H1 (cell line): ENCODE data around the gene PIP5K1B. TPM values are rescaled to one million over a fixed set of nuclear protein-coding genes. Genes with fewer than 3 reads are reported as not detected.

Experiments
- CHD1 ChIP-seq: IDR thresholded peaks from 2 replicates; pipeline ENCODE4 v1.6.1; 2012; ENCODE audit warnings: low read depth, low read length, improper control_type of control experiment
- EP300 ChIP-seq, 2 experiments: IDR thresholded peaks; 1 replicate in 1 of 2; 2 replicates in 1 of 2; pipeline ENCODE4 v1.6.1; 2011 to 2012; ENCODE audit warnings: low read depth in 2 of 2, low read length in 2 of 2, mild to moderate bottlenecking in 2 of 2, borderline replicate concordance in 1 of 2, inconsistent platforms in 1 of 2, moderate library complexity in 1 of 2
- EZH2 ChIP-seq: fragments of 200-600 bp; sonication (generic); IDR thresholded peaks from 2 replicates; pipeline ENCODE4 v1.7.1; 2012; ENCODE audit warnings: low read depth, mild to moderate bottlenecking, moderate library complexity, low read length, inconsistent platforms; ENCODE audit not compliant: severe bottlenecking
- GABPA ChIP-seq: IDR thresholded peaks from 2 replicates; pipeline ENCODE4 v1.6.1; 2011; ENCODE audit warnings: mild to moderate bottlenecking, low read length, moderate library complexity, borderline replicate concordance; ENCODE audit not compliant: insufficient read depth
- POU5F1 ChIP-seq: IDR thresholded peaks from 2 replicates; pipeline ENCODE4 v1.6.1; 2011; ENCODE audit warnings: low read depth, mild to moderate bottlenecking, low read length, moderate library complexity
- RAD21 ChIP-seq, 2 experiments: IDR thresholded peaks in 1 of 2; conservative IDR thresholded peaks in 1 of 2; 2 replicates each; pipeline ENCODE4 v1.6.1; 2011; ENCODE audit warnings: low read depth in 2 of 2, low read length in 2 of 2, improper control_type of control experiment in 1 of 2, inconsistent platforms in 1 of 2, mild to moderate bottlenecking in 1 of 2, moderate library complexity in 1 of 2
- SRF ChIP-seq: IDR thresholded peaks from 2 replicates; pipeline ENCODE4 v1.6.1; 2011; ENCODE audit warnings: mild to moderate bottlenecking, low read depth, low read length, moderate library complexity
- SUZ12 ChIP-seq: fragments of 200-600 bp; sonication (generic); IDR thresholded peaks from 2 replicates; pipeline ENCODE4 v1.6.1; 2012; ENCODE audit warnings: mild to moderate bottlenecking, inconsistent platforms, low read length, moderate library complexity, mixed read lengths
- TAF7 ChIP-seq: optimal IDR thresholded peaks from 2 replicates; pipeline ENCODE3; 2011; ENCODE audit warnings: low read depth, mild to moderate bottlenecking, inconsistent platforms, low read length, moderate library complexity, borderline replicate concordance
- TBP ChIP-seq: IDR thresholded peaks from 2 replicates; pipeline ENCODE4 v1.6.1; 2011; ENCODE audit warnings: low read depth, low read length, improper control_type of control experiment
- polyA plus RNA-seq, 7 experiments: library from polyadenylated mRNA; depleted of rRNA in 3 of 7; stranded (reverse) in 5 of 7; unstranded in 2 of 7; fragments of >200 nt in 5 of 7; fragments of 200-250 nt in 2 of 7; gene quantifications; 1 replicate in 5 of 7; 2 replicates in 1 of 7; 4 replicates in 1 of 7; pipeline versions ENCODE4 v1.2.1 to v1.2.3, GENCODE V29; 2011 to 2013; ENCODE audit warnings: missing spikeins in 2 of 7, mixed read lengths in 2 of 7
- total RNA-seq: library from RNA; stranded (reverse); fragmentation: NEBNext Ultra II Directional; extraction: Animal tissue kit (Norgen Biotek cat#: 25700); gene quantifications from 2 replicates; pipeline ENCODE4 v1.2.1, GENCODE V29; 2021
- TF ChIP-seq, protein P1 (sequence below): fragments of 300-600 bp; sonication (generic); IDR thresholded peaks from 2 replicates; pipeline ENCODE4 v1.7.1; 2012; ENCODE audit warnings: low read length, moderate library complexity, mild to moderate bottlenecking, inconsistent platforms; ENCODE audit not compliant: insufficient replicate concordance

Gene PIP5K1B
- total and polyA plus RNA-seq, 2 of the 8 experiments (the other 6 are each of a cell fraction or from before 2014, with no cell fraction given), result 4.7 to 7.7 TPM

DNA sequence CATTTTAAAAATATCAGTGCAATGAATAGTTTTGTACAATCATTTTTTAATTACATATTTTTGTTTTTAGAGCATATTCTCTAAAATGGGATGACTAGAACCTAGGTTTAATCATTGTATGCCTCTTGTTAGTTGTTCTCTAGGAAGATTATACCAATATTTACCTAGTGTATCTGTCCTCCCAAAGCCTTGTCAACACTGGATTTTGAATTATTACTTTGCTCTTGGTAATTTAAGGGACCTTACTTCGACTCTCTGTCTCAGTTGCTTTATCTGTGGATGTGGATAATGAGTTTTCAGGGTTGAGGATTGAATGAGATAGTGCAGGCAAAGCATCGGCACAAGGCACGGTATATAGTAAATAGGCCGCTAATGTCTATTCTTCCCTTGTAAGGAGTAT is 10.9 kb upstream of the PIP5K1B start (continued):
- TF ChIP-seq, protein P1, sequence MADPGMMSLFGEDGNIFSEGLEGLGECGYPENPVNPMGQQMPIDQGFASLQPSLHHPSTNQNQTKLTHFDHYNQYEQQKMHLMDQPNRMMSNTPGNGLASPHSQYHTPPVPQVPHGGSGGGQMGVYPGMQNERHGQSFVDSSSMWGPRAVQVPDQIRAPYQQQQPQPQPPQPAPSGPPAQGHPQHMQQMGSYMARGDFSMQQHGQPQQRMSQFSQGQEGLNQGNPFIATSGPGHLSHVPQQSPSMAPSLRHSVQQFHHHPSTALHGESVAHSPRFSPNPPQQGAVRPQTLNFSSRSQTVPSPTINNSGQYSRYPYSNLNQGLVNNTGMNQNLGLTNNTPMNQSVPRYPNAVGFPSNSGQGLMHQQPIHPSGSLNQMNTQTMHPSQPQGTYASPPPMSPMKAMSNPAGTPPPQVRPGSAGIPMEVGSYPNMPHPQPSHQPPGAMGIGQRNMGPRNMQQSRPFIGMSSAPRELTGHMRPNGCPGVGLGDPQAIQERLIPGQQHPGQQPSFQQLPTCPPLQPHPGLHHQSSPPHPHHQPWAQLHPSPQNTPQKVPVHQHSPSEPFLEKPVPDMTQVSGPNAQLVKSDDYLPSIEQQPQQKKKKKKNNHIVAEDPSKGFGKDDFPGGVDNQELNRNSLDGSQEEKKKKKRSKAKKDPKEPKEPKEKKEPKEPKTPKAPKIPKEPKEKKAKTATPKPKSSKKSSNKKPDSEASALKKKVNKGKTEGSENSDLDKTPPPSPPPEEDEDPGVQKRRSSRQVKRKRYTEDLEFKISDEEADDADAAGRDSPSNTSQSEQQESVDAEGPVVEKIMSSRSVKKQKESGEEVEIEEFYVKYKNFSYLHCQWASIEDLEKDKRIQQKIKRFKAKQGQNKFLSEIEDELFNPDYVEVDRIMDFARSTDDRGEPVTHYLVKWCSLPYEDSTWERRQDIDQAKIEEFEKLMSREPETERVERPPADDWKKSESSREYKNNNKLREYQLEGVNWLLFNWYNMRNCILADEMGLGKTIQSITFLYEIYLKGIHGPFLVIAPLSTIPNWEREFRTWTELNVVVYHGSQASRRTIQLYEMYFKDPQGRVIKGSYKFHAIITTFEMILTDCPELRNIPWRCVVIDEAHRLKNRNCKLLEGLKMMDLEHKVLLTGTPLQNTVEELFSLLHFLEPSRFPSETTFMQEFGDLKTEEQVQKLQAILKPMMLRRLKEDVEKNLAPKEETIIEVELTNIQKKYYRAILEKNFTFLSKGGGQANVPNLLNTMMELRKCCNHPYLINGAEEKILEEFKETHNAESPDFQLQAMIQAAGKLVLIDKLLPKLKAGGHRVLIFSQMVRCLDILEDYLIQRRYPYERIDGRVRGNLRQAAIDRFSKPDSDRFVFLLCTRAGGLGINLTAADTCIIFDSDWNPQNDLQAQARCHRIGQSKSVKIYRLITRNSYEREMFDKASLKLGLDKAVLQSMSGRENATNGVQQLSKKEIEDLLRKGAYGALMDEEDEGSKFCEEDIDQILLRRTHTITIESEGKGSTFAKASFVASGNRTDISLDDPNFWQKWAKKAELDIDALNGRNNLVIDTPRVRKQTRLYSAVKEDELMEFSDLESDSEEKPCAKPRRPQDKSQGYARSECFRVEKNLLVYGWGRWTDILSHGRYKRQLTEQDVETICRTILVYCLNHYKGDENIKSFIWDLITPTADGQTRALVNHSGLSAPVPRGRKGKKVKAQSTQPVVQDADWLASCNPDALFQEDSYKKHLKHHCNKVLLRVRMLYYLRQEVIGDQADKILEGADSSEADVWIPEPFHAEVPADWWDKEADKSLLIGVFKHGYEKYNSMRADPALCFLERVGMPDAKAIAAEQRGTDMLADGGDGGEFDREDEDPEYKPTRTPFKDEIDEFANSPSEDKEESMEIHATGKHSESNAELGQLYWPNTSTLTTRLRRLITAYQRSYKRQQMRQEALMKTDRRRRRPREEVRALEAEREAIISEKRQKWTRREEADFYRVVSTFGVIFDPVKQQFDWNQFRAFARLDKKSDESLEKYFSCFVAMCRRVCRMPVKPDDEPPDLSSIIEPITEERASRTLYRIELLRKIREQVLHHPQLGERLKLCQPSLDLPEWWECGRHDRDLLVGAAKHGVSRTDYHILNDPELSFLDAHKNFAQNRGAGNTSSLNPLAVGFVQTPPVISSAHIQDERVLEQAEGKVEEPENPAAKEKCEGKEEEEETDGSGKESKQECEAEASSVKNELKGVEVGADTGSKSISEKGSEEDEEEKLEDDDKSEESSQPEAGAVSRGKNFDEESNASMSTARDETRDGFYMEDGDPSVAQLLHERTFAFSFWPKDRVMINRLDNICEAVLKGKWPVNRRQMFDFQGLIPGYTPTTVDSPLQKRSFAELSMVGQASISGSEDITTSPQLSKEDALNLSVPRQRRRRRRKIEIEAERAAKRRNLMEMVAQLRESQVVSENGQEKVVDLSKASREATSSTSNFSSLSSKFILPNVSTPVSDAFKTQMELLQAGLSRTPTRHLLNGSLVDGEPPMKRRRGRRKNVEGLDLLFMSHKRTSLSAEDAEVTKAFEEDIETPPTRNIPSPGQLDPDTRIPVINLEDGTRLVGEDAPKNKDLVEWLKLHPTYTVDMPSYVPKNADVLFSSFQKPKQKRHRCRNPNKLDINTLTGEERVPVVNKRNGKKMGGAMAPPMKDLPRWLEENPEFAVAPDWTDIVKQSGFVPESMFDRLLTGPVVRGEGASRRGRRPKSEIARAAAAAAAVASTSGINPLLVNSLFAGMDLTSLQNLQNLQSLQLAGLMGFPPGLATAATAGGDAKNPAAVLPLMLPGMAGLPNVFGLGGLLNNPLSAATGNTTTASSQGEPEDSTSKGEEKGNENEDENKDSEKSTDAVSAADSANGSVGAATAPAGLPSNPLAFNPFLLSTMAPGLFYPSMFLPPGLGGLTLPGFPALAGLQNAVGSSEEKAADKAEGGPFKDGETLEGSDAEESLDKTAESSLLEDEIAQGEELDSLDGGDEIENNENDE, result no peak
- TF ChIP-seq RAD21 (IDR thresholded peaks at IDR 0.05 in 1 of 2, conservative IDR thresholded peaks at IDR 0.05 in 1 of 2; ENCODE audit: low read depth in 2 of 2, low read length in 2 of 2) (no peak), SRF (no peak), GABPA (no peak), SUZ12 (no peak), POU5F1 (no peak), CHD1 (no peak), EP300 (IDR thresholded peaks at IDR 0.05; ENCODE audit: borderline replicate concordance in 1 of 2, low read depth in 2 of 2, low read length in 2 of 2) (no peak), EZH2 (no peak), TAF7 (no peak), TBP (no peak)
